ENCODE measurements around the gene CFDP1. TPM values are rescaled to one million over a fixed set of nuclear protein-coding genes. Genes with fewer than 3 reads are reported as not detected.
"Not testable (repeated sequence)": the region's sequence is repeated elsewhere in the genome, so short reads cannot be mapped to it uniquely, and the experiment has no call there.

Gene CFDP1
- polyA plus RNA-seq, 2 of the 4 experiments (the other 2 are of a cell fraction), result 70.2 to 72.8 TPM

DNA sequence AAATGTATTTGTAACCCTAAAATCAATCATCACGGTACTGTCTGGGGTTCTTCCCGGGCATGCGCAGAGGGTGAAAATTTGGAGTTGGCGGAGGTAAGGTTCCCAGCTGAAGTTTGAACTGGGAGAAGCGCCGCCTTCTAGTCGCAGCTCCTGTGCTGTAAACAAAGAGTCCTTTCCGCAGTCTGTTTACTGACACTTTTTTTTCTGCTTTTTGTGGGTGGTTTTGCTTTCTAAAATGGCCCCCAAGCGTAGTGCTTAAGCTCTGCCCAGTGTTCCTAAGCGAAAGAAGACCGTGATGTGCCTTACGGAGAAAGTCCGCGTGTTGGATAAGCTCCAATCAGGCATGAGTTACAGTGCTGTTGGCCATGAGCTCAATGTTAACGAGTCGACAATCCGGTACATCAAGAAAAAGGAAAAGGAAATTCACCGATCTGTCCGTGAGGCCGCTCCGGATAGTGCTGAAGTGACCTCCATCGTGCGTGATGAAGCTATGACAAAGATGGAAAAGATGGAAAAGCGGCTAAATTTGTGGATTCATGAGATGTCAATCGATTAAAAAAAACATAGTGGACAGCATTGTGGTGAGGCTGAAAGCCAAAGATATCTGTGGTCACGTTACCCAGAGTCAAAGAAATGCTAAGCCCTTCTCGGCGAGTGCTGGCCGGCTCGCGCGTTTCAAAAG, 570 bp upstream of the CFDP1 start (continued):
- TF ChIP-seq SREBF2 (IDR thresholded peaks at IDR 0.05) (no peak), RARB (CRISPR knock-in tag; IDR thresholded peaks at IDR 0.05) (no peak), HDAC2 (IDR thresholded peaks at IDR 0.05) (no peak), CBX2 (IDR thresholded peaks at IDR 0.05; ENCODE audit: borderline replicate concordance, low read depth) (no peak), FOXS1 (CRISPR knock-in tag; IDR thresholded peaks at IDR 0.05) (no peak), RCOR1 (IDR thresholded peaks at IDR 0.05; ENCODE audit: low read depth, low read length) (no peak), HOXB5 (CRISPR knock-in tag; IDR thresholded peaks at IDR 0.05) (0 out of 2 replicates have a peak, but pooled peaks have one; percentile 17), ZC3H11A (IDR thresholded peaks at IDR 0.05) (no peak), CBX8 (IDR thresholded peaks at IDR 0.05) (no peak), RNF2 (IDR thresholded peaks at IDR 0.05; ENCODE audit: borderline replicate concordance, low read depth) (0 out of 2 replicates have a peak, but pooled peaks have one; percentile 61)
- TF ChIP-seq, protein P1, sequence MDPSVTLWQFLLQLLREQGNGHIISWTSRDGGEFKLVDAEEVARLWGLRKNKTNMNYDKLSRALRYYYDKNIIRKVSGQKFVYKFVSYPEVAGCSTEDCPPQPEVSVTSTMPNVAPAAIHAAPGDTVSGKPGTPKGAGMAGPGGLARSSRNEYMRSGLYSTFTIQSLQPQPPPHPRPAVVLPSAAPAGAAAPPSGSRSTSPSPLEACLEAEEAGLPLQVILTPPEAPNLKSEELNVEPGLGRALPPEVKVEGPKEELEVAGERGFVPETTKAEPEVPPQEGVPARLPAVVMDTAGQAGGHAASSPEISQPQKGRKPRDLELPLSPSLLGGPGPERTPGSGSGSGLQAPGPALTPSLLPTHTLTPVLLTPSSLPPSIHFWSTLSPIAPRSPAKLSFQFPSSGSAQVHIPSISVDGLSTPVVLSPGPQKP (IDR thresholded peaks at IDR 0.05; ENCODE audit: low read depth, low read length), result no peak

DNA sequence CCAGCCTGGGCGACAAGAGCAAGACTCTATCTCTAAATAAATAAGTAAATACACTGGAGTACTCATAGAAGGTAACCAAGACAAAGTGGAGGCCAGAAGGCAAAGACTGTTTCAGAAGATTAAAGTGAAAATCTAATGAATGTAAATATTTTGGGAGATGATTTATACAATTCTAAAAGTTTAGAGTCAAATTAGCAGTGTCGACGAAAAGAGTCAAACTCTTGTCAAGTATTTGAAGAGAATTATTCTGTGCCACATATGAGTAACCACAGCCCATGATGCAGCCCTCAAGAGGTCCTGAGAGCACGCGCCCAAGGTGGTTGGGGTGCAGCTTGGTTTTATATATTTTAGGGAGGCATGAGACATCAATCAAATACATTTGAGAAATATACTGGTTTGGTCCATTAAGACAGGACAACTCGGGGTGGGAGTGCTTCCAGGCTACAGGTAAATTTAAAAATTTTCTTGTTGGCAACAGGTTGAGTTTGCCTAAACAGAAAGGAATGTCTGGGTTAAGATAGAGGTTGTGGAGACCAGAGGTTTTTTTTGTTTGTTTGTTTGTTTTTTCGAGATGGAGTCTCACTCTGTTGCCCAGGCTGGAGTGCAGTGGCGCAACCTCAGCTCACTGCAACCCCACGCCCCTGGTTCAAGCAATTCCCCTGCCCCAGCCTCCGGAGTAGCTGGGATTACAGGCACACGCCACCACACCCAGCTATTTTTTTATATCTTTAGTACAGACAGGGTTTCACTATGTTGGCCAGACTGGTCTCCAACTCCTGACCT, 3.5 kb downstream of the CFDP1 start:
- no peak overlapping the region for H3K4me2 ChIP-seq
- DNase-seq (ENCODE audit: low read depth in 1 of 2, low spot score in 1 of 2), result no peak
- WGBS (ENCODE audit: missing lambda C conversion rate), result 91% methylated on average over 11 of the region's 11 CpGs
- no peak overlapping the region for H3K4me3 ChIP-seq
- no peaks in the 10 kb centered on the region for H3K9me3 ChIP-seq
- H3K4me1 ChIP-seq, result peaks cover 10% of the 10 kb centered on the region; the same call in 1 of the 3 replicates
- no peak for ATAC-seq
- TF ChIP-seq NPAS2 (CRISPR knock-in tag; IDR thresholded peaks at IDR 0.05; ENCODE audit: borderline replicate concordance) (no peak), FOXS1 (CRISPR knock-in tag; IDR thresholded peaks at IDR 0.05) (no peak), MAFK (IDR thresholded peaks at IDR 0.05; ENCODE audit: partially characterized antibody) (peak; percentile 57), FOSL2 (IDR thresholded peaks at IDR 0.05) (no peak), FOSL2 (CRISPR knock-in tag; IDR thresholded peaks at IDR 0.05) (no peak)
- POLR2A ChIA-PET, result no interaction called here
- no peak for FAIRE-seq
- H3K27ac ChIP-seq, result no peak overlapping the region
- CTCF ChIA-PET, result no interaction called here

DNA sequence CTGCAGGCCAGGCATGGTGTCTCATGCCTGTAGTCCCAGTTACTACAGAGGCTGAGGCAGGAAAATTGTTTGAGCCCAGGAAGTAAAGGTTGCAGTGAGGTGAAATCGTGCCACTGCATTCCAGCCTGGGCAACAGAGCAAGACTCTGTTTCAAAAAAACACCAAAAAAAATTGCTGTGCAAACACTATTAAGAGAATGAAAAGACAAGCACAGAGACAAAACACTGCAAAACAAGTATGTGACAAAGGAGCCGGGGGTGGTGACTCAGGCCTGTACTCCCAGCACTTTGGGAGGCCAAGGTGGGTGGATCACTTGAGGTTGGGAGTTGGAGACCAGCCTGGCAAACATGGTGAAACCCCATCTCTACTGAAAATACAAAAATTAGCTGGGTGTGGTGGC, 6.8 kb downstream of the CFDP1 start:
- 72% methylated on average over 2 of the region's 2 CpGs for WGBS (ENCODE audit: missing lambda C conversion rate)
- H3K9me3 ChIP-seq; H3K4me1 ChIP-seq; H3K4me2 ChIP-seq; H3K4me3 ChIP-seq; ATAC-seq; DNase-seq (ENCODE audit: low read depth in 1 of 2, low spot score in 1 of 2); FAIRE-seq; H3K27ac ChIP-seq: not testable (repeated sequence)
- CTCF ChIA-PET, result interaction anchor here (1.6 to 1.7 kb wide), 3 partner anchors 14 to 193 kb away, joined by 3 to 5 read pairs (median 5); no protein-coding TSS in a partner anchor
- POLR2A ChIA-PET, result interaction anchor here (0.7 kb wide), 1 partner anchor 223 kb away, joined by 3 read pairs; no protein-coding TSS in a partner anchor

DNA sequence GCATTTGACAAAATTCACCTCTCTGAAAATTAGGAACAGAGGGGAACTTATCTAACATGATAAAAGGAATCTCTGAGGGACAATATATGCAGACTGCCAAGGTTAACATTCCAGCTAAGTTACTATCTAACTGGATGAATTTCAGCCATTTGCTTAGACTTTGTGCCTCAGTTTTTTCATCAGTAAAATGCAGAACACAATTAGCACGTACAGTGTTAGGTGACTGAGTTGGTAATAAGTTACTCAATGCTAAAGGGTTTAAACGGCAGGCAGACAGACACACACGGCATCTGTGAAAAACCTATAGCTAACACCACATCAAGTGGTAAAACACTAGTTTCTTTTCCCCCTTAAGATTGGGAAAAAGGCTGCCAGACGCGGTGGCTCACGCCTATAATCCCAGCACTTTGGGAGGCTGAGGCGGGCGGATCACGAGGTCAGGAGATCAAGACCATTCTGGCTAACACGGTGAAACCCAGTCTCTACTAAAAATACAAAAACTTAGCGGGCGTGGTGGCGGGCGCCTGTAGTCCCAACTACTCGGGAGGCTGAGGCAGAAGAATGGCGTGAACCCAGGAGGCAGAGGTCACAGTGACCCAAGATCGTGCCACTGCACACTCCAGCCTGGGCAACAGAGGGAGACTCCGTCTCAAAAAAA, 9.1 kb downstream of the CFDP1 start:
- H3K4me2 ChIP-seq; FAIRE-seq; POLR2A ChIA-PET; DNase-seq (ENCODE audit: low read depth in 1 of 2, low spot score in 1 of 2); H3K9me3 ChIP-seq; H3K4me3 ChIP-seq; ATAC-seq; H3K27ac ChIP-seq; H3K4me1 ChIP-seq: not testable (repeated sequence)
- WGBS (ENCODE audit: missing lambda C conversion rate), result 90% methylated on average over 18 of the region's 18 CpGs
- CTCF ChIA-PET, result interaction anchor here (0.6 to 1.3 kb wide), 3 partner anchors 8 to 174 kb away, joined by 3 to 5 read pairs (median 4); partner anchors contain the start of gene CFDP1
